ENCODE results near the gene SPRED2.

SPRED2 gene

DNA sequence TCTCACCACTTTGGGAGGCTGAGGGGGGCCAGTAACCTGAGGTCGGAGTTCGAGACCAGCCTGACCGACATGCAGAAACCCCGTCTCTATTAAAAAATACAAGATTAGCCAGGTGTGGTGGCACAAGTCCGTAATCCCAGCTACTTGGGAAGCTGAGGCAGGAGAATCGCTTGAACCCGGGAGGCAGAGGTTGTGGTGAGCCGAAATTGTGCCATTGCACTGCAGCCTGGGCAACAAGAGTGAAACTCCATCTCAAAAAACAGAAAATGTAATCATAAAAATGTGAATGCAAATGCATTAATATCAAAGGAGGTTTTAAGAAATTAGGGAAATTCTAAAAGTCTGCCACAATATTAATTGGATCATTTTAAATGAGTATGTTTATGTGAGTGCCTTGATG, 159.1 kb downstream of the SPRED2 start:
- TF ChIP-seq, protein P1, sequence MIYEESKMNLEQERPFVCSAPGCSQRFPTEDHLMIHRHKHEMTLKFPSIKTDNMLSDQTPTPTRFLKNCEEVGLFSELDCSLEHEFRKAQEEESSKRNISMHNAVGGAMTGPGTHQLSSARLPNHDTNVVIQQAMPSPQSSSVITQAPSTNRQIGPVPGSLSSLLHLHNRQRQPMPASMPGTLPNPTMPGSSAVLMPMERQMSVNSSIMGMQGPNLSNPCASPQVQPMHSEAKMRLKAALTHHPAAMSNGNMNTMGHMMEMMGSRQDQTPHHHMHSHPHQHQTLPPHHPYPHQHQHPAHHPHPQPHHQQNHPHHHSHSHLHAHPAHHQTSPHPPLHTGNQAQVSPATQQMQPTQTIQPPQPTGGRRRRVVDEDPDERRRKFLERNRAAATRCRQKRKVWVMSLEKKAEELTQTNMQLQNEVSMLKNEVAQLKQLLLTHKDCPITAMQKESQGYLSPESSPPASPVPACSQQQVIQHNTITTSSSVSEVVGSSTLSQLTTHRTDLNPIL (CRISPR knock-in tag; IDR thresholded peaks at IDR 0.05; ENCODE audit: low read depth), result no peak
- TF ChIP-seq ZNF8 (CRISPR knock-in tag; IDR thresholded peaks at IDR 0.05) (no peak), GLIS3 (CRISPR knock-in tag; IDR thresholded peaks at IDR 0.05) (no peak), CSDC2 (CRISPR knock-in tag; IDR thresholded peaks at IDR 0.05) (no peak), OSR1 (CRISPR knock-in tag; IDR thresholded peaks at IDR 0.05) (no peak), ZNF70 (CRISPR knock-in tag; IDR thresholded peaks at IDR 0.05) (no peak)
- ATAC-seq, result no peak

DNA sequence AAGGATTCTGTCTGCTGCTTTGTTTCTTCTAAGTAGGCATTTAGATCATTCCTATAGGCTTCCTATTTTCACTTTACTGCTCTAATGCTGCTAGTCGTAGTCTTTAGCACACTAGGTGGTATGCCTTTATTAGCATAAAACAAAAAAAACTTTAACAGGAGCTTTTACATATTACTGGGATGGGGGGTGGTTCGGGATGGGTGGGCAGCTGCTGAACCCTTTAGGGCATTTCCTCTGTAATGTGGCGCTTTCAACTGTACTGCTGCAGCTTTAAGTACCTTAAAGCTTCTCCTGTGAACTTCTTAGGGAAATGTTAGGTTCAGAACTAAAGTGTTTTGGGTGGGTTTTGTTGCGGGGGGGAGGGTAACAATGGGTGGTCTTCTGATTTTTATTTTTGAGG, 163.4 kb downstream of the SPRED2 start:
- no peak for TF ChIP-seq TCF4 (CRISPR knock-in tag; IDR thresholded peaks at IDR 0.05; ENCODE audit: borderline replicate concordance)
- TF ChIP-seq ZNF565 (CRISPR knock-in tag; conservative IDR thresholded peaks at IDR 0.05; ENCODE audit: low read depth), result no peak
- TF ChIP-seq SNAI2 (CRISPR knock-in tag; IDR thresholded peaks at IDR 0.05), result no peak
- no peak for TF ChIP-seq PPARA (CRISPR knock-in tag; IDR thresholded peaks at IDR 0.05; ENCODE audit: borderline replicate concordance)
- TF ChIP-seq CSDC2 (CRISPR knock-in tag; IDR thresholded peaks at IDR 0.05), result no peak
- no peak for TF ChIP-seq TOX (CRISPR knock-in tag; IDR thresholded peaks at IDR 0.05; ENCODE audit: borderline replicate concordance)
- TF ChIP-seq, protein P2, sequence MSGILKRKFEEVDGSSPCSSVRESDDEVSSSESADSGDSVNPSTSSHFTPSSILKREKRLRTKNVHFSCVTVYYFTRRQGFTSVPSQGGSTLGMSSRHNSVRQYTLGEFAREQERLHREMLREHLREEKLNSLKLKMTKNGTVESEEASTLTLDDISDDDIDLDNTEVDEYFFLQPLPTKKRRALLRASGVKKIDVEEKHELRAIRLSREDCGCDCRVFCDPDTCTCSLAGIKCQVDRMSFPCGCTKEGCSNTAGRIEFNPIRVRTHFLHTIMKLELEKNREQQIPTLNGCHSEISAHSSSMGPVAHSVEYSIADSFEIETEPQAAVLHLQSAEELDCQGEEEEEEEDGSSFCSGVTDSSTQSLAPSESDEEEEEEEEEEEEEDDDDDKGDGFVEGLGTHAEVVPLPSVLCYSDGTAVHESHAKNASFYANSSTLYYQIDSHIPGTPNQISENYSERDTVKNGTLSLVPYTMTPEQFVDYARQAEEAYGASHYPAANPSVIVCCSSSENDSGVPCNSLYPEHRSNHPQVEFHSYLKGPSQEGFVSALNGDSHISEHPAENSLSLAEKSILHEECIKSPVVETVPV (CRISPR knock-in tag; IDR thresholded peaks at IDR 0.05), result no peak
- no peak for ATAC-seq

DNA sequence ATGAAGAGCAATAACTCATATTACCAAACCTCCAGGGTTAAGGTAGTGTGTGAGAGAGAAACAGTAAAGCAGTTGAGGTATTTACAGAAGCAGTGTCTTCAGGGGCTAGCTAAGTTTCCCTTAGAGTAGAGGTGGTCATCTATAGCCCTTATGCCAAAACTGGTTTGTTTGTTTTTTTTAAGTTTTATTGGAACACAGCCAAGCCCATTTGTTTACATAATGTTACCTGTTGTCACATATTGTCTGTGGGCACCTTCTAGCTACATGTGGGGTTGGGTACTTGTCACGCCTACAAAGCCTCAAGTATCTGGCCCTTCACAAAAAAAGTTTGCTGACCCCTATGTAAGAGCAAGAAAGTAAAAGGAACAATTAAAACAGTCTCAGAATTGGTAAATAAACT, 165.4 kb downstream of the SPRED2 start:
- TF ChIP-seq OSR1 (CRISPR knock-in tag; IDR thresholded peaks at IDR 0.05), result no peak
- ATAC-seq, result no peak

DNA sequence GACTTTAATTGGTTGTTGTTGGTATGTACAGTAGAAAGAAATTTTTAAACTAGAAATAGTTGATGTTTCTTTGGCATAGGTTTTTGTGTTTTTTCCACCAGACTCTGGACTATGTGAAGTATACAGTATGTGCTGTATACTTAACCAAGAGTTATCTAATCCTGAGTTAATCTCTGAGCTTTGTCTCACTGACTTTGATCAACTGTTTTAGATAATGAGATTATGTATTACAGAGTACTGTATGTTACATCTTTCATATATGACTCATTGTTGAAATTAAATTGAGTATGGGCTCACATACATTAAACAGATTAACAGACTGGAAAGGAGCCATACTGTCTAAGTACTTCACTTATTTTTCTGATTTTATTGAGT, 166.7 kb downstream of the SPRED2 start:
- peak; percentile 51 for ATAC-seq
- TF ChIP-seq ZFP30 (CRISPR knock-in tag; IDR thresholded peaks at IDR 0.05) (no peak), ZNF565 (CRISPR knock-in tag; conservative IDR thresholded peaks at IDR 0.05; ENCODE audit: low read depth) (no peak), ZNF8 (CRISPR knock-in tag; IDR thresholded peaks at IDR 0.05) (no peak), OSR1 (CRISPR knock-in tag; IDR thresholded peaks at IDR 0.05) (no peak), ZNF70 (CRISPR knock-in tag; IDR thresholded peaks at IDR 0.05) (no peak), CSDC2 (CRISPR knock-in tag; IDR thresholded peaks at IDR 0.05) (no peak), GLIS3 (CRISPR knock-in tag; IDR thresholded peaks at IDR 0.05) (no peak), RARB (CRISPR knock-in tag; IDR thresholded peaks at IDR 0.05) (no peak), ISL1 (CRISPR knock-in tag; IDR thresholded peaks at IDR 0.05) (peak; percentile 89), ZC3H10 (CRISPR knock-in tag; IDR thresholded peaks at IDR 0.05) (no peak), PPARA (CRISPR knock-in tag; IDR thresholded peaks at IDR 0.05; ENCODE audit: borderline replicate concordance) (no peak), TCF4 (CRISPR knock-in tag; IDR thresholded peaks at IDR 0.05; ENCODE audit: borderline replicate concordance) (peak; percentile 55; the same call in 1 of the 2 replicates), ESRRG (CRISPR knock-in tag; IDR thresholded peaks at IDR 0.05) (no peak), BACH2 (CRISPR knock-in tag; IDR thresholded peaks at IDR 0.05; ENCODE audit: borderline replicate concordance) (no peak), TOX (CRISPR knock-in tag; IDR thresholded peaks at IDR 0.05; ENCODE audit: borderline replicate concordance) (no peak), SNAI2 (CRISPR knock-in tag; IDR thresholded peaks at IDR 0.05) (no peak), ARNTL (CRISPR knock-in tag; IDR thresholded peaks at IDR 0.05; ENCODE audit: borderline replicate concordance, low read depth) (no peak), ZFP3 (CRISPR knock-in tag; IDR thresholded peaks at IDR 0.05) (0 out of 2 replicates have a peak, but pooled peaks have one; percentile 54)
- TF ChIP-seq, protein P3, sequence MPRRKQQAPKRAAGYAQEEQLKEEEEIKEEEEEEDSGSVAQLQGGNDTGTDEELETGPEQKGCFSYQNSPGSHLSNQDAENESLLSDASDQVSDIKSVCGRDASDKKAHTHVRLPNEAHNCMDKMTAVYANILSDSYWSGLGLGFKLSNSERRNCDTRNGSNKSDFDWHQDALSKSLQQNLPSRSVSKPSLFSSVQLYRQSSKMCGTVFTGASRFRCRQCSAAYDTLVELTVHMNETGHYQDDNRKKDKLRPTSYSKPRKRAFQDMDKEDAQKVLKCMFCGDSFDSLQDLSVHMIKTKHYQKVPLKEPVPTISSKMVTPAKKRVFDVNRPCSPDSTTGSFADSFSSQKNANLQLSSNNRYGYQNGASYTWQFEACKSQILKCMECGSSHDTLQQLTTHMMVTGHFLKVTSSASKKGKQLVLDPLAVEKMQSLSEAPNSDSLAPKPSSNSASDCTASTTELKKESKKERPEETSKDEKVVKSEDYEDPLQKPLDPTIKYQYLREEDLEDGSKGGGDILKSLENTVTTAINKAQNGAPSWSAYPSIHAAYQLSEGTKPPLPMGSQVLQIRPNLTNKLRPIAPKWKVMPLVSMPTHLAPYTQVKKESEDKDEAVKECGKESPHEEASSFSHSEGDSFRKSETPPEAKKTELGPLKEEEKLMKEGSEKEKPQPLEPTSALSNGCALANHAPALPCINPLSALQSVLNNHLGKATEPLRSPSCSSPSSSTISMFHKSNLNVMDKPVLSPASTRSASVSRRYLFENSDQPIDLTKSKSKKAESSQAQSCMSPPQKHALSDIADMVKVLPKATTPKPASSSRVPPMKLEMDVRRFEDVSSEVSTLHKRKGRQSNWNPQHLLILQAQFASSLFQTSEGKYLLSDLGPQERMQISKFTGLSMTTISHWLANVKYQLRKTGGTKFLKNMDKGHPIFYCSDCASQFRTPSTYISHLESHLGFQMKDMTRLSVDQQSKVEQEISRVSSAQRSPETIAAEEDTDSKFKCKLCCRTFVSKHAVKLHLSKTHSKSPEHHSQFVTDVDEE (CRISPR knock-in tag; IDR thresholded peaks at IDR 0.05), result no peak
- TF ChIP-seq, protein P4, sequence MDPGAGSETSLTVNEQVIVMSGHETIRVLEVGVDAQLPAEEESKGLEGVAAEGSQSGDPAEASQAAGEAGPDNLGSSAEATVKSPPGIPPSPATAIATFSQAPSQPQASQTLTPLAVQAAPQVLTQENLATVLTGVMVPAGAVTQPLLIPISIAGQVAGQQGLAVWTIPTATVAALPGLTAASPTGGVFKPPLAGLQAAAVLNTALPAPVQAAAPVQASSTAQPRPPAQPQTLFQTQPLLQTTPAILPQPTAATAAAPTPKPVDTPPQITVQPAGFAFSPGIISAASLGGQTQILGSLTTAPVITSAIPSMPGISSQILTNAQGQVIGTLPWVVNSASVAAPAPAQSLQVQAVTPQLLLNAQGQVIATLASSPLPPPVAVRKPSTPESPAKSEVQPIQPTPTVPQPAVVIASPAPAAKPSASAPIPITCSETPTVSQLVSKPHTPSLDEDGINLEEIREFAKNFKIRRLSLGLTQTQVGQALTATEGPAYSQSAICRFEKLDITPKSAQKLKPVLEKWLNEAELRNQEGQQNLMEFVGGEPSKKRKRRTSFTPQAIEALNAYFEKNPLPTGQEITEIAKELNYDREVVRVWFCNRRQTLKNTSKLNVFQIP (CRISPR knock-in tag; IDR thresholded peaks at IDR 0.05; ENCODE audit: borderline replicate concordance, low read depth), result no peak; the same call in 1 of the 2 replicates
- TF ChIP-seq, protein P2 (CRISPR knock-in tag; IDR thresholded peaks at IDR 0.05), result no peak
- TF ChIP-seq, protein P1 (CRISPR knock-in tag; IDR thresholded peaks at IDR 0.05; ENCODE audit: low read depth), result 0 out of 2 replicates have a peak, but pooled peaks have one; percentile 54
- TF ChIP-seq, protein P5, sequence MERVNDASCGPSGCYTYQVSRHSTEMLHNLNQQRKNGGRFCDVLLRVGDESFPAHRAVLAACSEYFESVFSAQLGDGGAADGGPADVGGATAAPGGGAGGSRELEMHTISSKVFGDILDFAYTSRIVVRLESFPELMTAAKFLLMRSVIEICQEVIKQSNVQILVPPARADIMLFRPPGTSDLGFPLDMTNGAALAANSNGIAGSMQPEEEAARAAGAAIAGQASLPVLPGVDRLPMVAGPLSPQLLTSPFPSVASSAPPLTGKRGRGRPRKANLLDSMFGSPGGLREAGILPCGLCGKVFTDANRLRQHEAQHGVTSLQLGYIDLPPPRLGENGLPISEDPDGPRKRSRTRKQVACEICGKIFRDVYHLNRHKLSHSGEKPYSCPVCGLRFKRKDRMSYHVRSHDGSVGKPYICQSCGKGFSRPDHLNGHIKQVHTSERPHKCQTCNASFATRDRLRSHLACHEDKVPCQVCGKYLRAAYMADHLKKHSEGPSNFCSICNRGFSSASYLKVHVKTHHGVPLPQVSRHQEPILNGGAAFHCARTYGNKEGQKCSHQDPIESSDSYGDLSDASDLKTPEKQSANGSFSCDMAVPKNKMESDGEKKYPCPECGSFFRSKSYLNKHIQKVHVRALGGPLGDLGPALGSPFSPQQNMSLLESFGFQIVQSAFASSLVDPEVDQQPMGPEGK (CRISPR knock-in tag; IDR thresholded peaks at IDR 0.05; ENCODE audit: borderline replicate concordance), result peak; percentile 85; the same call in 1 of the 2 replicates

Data from SK-N-SH treated with all-trans-retinoic acid at 6 μM for 48 hours (cell line).